ENCODE measurements around the gene LAMTOR2.

Gene LAMTOR2

DNA sequence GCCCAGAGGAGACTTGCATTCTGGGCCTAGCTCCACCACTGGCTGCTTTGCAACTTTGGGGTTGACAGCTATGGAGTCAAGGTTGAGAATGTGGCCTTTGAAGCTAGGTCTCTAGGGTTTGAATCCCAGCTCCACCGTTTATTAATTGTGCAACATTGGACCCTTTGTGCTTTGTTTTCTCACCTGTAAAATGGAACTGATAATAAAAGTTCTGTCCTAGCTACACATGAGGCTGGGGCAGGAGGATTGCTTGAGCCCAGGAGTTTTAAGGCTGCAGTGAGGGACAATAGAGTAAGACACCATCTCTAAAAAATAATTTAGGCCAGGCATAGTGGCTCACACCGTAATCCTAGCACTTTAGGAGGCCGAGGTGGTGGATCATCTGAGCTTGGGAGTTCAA lies 44.7 kb downstream of the LAMTOR2 start:
- DNase-seq, result no peak

DNA sequence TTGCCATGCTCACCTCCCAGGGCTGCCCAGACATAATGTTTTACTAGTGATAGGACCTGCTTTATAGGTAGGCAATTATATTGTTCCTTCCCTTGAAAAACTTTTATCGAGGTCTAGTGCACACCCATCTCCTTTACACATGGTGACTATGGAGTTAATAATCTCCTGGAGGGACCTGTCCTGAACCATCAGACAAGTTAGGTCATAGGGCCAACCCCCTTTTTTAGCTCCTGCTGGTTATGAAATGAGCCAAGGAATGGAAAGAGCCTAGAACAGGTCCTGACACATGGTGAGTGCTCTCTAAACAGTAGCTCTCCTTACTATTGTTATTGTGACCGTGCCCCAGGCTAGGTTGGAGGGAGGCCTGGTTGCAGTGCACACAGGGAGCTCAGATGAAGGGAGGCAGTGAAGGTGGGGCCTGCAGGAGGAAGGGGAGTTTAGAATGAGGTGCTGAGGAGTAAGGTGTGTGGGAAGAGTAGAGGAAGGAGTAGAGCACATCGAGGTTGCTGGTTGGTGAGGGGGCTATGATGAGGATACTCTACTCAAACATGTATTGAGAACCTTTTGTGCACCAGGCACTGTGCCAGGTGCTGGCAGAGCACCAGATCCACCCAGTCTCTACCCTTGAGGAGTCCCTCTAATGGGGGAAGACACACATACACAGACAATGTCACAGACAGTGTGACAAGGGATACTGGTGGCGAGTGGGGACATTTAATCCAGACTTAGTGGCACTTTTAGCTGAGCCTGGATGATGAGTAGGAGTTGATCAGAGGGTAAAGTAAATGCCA lies 45.8 kb downstream of the LAMTOR2 start:
- no peak for DNase-seq

GRCh38 chr1:156101880-156102279 lies 47.3 kb downstream of the LAMTOR2 start:
- no peak for DNase-seq

- DNase-seq, result no peak
Observed at GRCh38 chr1:156102633-156103511, 48.3 kb downstream of the LAMTOR2 start.

- no peak for DNase-seq
Observed at GRCh38 chr1:156103521-156103947, 49.0 kb downstream of the LAMTOR2 start.

DNA sequence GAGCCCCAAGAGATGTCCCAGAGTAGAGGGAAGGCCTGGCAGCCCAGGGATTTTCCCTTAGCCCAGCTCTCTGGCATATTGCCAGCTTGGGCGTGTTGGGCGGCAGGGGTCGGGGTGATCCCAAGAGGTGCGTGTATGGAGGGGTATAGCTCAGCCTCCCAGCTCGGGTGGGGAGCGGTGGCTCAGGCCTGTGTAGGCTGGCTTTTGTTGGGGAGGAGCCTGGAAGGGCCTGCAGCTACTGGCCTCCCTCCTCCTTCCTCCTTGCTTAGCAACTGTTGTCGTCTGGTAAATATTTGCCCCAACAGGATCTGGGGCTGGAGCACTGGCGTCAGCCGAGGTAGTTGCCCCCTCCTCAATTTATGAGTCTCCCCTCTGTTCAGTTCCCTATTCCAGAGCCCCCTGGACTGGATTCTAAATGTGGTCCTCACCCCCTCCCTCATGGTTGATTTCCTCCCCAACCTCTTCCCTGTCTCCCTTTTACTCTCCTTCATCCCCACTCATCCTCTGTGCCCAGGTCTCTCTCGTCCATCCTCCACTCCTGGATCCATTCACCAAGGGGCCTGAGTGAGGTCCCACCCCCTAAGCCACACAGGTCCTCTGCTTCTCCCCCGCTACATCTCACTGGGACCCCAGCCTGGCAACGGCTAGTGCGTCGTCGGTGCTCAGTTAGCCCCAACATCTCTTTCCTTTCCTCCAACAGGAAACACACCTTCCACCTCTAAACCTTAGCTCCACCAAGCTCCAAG lies 49.7 kb downstream of the LAMTOR2 start:
- DNase-seq, result no peak

DNA sequence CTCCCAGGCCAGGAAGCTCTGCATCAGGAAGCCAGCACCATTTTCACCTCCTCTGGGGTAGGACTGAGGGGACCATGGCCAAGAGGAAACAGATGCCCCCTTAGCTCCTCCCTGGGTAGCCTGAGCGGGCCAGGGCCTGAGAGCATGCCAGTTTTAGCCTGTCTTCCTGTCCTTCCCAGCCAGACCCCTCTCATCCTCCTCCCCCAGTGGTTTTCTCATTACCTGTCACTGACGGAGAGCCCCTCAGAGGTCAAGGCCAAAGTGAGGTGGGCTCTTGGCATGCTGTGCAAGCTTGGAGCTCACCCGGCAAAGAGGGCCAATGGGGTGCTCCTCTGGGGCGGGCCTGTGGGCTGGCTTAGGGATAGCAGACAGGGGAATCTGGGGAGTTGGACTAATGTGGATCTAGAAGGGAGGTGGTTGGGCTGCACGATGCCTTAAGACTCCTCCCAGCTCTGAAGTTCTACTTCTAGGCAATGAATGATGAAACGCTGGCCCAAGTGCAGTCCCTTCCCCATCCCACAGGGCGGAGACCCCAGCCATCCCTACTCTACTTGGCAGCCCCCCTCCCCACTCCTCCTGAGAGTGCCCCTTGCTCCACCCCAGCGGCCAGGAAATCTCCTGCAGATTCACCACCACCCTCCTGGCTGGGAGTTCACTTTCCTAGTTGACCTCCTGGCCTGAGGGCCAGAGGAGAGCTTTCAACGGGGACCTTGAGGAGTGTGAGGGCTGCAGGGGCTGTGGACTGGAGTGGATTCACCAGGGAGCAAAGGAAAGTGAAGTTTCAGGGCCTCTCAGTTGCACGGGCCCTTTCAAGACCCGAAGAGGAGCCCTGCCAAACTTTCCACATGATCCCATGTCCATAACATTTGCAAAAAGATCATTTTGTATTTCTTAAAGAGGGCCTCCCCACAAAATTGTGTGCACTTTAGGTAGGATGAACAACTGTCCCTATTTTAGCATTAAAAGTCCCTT lies 50.6 kb downstream of the LAMTOR2 start:
- no peak for DNase-seq

GRCh38 chr1:156106624-156107488 lies 52.3 kb downstream of the LAMTOR2 start:
- DNase-seq, result no peak

DNA sequence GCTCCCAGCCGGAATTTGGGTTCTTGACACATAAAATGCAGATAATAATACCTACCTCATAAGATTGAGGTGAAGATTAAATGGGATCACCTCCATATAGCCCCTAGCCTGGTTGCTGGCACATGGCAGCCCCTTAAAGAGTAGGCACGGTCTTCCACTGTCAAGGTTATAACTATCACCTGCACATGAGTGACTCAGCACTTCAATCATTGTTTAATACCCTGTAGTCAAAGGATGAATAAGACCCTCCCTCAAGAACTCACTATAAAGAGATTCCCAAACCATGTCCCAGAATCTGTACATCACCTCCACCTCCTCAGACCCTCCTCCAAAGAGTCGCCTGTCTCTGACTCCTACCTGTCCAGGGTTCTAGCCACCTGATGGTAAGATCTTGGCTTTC lies 53.5 kb downstream of the LAMTOR2 start:
- no peak for DNase-seq
